C4-2B (cell line): ENCODE data around the gene IBA57.
A peak's percentile ranks its signal among the peaks of the same experiment; 100 is the strongest.

Source experiments
- H3K27ac ChIP-seq: fragments of 450-650 bp; 2 replicates; pipeline ENCODE4 v1.5.1; 2017
- ZFX ChIP-seq: fragments of 450-650 bp; IDR thresholded peaks from 2 replicates; pipeline ENCODE4 v1.6.1; 2017
- TF ChIP-seq, protein P1 (sequence below): fragments of 450-650 bp; conservative IDR thresholded peaks from 2 replicates; pipeline ENCODE4 v1.5.1; 2017; ENCODE audit warnings: mild to moderate bottlenecking

The IBA57 gene

DNA sequence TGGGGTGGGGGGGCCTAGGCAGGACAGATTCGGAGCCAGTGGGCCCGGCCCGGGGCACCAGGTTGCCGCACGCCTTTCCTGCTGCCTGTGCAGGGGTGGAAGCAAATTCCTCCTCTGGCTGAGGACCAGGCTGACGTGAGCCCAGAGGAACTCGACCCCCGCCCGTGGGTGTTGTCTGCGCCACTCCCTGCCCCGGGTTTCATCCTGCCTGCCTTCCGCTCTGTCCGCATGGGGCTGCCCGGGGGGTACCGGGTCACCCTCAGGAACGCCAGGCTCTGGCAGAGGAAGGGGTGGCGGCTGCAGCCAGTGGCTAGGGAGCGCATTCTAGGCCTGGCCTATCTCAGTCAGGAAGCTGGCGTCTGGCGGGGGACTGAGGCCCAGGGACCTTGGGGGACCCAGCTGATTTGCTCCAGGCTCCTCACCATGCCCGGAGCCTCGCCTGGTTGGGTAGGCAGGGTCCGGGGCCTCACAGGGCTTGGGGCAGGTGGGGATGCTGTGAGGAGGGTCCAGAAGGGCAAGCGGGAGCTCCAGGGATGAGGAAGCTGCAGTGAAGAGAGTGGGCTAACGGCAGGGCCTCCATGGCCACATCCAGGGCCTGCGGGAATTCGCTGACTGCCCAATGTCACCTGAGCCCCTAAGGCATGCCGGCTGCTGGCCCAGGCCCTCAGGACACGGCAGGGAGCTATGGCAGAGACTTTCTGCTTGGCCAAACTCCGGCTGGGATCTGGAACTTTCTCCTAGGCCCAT is 2.4 kb upstream of the IBA57 start:
- TF ChIP-seq, protein P1, sequence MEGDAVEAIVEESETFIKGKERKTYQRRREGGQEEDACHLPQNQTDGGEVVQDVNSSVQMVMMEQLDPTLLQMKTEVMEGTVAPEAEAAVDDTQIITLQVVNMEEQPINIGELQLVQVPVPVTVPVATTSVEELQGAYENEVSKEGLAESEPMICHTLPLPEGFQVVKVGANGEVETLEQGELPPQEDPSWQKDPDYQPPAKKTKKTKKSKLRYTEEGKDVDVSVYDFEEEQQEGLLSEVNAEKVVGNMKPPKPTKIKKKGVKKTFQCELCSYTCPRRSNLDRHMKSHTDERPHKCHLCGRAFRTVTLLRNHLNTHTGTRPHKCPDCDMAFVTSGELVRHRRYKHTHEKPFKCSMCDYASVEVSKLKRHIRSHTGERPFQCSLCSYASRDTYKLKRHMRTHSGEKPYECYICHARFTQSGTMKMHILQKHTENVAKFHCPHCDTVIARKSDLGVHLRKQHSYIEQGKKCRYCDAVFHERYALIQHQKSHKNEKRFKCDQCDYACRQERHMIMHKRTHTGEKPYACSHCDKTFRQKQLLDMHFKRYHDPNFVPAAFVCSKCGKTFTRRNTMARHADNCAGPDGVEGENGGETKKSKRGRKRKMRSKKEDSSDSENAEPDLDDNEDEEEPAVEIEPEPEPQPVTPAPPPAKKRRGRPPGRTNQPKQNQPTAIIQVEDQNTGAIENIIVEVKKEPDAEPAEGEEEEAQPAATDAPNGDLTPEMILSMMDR = no peak
- no peak for TF ChIP-seq ZFX
- no peak overlapping the region for H3K27ac ChIP-seq

DNA sequence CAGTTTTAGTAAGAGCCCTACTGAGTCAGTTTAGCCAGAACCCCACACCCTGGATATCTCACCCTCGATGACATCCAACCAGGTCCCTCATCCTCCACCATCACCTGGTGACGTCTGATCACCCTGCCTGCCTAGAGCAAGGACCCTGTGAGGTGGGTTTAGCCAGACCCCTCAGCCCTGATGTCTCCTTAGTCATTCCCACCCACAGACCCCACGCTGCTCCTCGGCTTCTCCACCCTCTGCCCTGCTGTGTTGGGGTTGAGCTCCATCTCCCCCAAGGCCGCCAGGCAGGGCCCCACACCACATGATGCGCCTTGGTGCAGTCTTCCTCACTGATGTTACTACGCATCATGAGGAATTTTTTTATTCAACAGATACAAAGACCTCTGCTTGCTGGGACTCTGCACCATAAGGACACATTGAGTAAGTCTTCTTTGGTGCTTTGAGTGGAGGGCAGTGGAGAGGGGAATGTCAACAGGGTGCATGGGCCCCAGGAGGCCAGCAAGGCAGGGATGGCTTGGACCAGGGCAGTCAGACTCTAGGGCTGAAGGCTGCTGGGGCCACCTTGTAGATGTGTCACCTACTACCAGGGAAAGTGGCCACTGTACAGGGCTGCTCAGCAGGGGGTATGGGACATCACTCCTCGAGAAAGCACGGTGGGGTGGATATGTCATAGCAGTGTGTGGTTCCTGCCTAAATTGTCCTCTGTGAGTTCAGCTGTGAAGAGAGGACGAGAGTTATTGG is 1.7 kb upstream of the IBA57 start:
- TF ChIP-seq ZFX = no peak
- TF ChIP-seq, protein P1 = no peak
- H3K27ac ChIP-seq = no peak overlapping the region; the same call in 1 of the 2 replicates

DNA sequence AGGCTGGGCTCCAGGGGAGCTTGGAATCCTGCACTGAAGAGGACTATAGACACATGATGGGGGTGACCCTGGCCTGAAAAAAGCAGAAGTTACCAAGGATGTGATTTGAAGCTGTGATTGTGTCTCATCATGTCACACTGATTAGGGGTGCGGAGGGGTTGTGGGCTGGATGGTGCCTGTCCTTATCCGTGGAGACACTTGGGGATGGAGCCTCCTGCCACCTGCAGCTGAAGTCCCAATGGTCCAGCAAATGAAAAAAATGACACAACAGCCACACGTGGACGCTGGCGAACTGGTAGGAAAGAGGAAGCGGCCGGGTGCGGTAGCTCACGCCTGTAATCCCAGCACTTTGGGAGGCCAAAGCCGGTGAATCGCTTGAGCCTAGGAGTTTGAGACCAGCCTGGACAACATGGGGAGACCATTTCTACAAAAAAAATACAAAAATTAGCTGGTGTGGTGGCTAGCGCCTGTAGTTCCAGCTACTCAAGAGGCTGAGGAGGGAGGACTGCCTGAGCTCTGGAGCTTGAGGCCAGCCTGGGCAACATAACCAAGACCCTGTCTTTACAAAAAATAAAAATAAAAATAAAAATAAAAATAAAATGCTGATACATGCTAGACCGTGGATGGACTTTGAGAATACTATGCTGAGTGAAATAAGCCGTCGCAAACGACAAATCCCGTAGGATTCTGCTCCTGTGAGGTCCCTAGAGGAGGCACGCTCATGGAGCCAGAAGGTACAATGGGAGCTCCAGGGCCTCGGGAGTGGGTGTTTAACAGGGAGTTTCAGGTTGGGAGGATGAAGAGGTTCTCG is 838 bp upstream of the IBA57 start:
- TF ChIP-seq, protein P1 = no peak
- no peak for TF ChIP-seq ZFX
- peak overlapping the region; percentile 94 for H3K27ac ChIP-seq

DNA sequence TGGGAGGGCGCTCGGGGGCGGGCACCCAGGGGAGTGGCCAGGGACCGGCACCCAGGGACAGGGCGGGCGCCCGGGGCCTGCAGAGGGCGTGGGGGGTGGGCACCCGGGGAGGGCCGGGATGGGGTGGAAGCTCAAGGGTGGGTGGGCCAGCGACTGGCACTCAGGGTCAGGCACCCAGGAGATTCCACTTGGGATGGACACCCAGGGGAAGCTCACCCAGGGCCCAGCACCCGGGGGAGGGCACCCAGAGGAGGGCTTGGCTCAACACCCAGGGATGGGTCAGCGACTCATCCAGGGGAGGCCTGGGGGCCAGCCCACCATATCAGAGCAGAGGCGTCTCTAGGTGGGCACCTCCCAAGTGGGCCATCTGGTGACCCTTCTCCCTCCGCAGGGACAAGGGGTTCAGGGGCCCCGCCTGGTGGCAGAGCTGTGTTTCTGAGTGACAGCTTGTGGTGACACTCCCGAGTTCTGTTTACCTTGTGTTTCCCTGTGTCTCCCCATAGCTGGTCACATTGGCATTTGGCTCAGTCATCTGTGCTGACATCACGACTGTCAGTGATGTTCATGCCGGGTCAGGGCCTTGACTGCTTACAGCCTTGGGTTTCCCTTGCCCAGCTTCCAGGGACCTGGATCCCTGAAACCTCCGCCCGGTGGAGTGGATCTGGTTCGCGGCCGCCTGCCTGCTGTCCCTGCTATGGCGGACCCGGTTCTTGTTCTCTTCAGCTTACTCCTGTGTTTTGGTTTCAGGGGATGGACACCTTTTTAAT is 749 bp downstream of the IBA57 start:
- peak overlapping the region; percentile 94 for H3K27ac ChIP-seq
- TF ChIP-seq, protein P1 = peak; percentile 1; the same call in 1 of the 2 replicates
- TF ChIP-seq ZFX = no peak

DNA sequence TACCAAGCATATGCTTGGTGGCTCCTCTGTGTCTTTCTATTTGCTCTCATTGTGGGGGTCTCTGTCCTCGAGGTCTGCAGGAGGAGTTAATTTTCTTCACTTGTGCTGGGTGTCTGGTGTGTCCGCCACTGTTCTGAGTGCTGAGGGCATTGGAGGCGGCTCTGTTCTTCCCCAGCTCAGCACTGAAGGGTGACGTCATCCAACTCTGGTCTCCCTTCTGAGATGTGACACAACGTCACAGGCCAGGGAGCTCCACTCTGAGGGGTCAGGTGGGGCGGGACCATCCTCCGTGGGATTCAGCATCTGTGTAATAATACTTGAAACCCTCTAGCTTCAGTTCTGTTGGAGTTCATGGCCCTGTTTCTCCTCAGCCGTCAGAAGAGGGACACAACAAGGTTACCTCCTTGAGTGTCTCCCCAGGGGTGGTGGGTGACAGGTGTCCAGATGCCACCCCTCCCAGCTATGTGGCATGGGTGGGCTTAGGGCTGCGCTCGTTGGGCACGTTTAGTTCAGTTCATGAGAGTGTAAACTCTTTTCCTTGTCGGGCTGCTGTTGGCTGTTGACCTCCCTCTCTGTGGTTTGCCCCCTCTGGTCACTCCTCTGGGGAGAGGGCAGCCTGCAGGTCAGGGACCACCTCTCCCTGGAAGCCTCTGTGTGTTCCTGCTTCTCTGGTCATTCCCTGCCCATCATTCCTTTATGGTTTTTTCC is 3.1 kb downstream of the IBA57 start:
- TF ChIP-seq, protein P1 = no peak
- TF ChIP-seq ZFX = no peak
- H3K27ac ChIP-seq = no peak overlapping the region

DNA sequence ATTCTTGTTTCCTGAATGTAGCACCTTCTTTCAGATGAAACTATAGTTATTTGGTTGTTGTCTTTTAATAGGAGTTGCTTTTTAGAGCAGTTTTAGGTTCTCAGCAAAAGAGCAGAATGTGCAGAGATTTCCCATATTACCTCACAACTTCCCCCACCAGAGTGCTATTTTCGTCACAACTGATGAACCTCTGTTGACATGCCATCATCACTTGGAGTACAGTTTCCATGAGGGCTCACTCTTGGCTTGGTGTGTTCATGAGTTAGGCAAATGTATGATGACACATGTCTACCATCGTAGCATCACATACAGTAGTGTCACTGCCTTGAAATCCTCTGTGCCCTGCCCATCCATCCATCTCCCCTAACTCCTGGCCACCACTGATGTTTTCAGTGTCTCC is 3.7 kb downstream of the IBA57 start:
- no peak overlapping the region for H3K27ac ChIP-seq
- TF ChIP-seq, protein P1 = no peak
- no peak for TF ChIP-seq ZFX
